HFFc6 (cell line): Measurements from ENCODE around the gene THSD7B. TPM values are rescaled to one million over a fixed set of nuclear protein-coding genes. Genes with fewer than 3 reads are reported as not detected.

Source experiments
- DNase-seq: peaks from one replicate; pipeline ENCODE4 v3.0.0-alpha.2; 2018
- H3K27ac Mint-ChIP-seq: 2 replicates; pipeline ENCODE4 v1.8.0; 2020; ENCODE audit warnings: mild to moderate bottlenecking, mixed read lengths
- H3K27me3 Mint-ChIP-seq: 2 replicates; pipeline ENCODE4 v1.8.0; 2021; ENCODE audit warnings: mild to moderate bottlenecking, moderate library complexity, mixed read lengths; ENCODE audit not compliant: insufficient read depth
- H3K36me3 Mint-ChIP-seq: 2 replicates; pipeline ENCODE4 v1.8.0; 2021; ENCODE audit warnings: low read depth, mixed read lengths
- H3K4me1 Mint-ChIP-seq: 2 replicates; pipeline ENCODE4 v1.8.0; 2020; ENCODE audit warnings: low read depth, mixed read lengths
- H3K4me3 Mint-ChIP-seq: 2 replicates; pipeline ENCODE4 v1.8.0; 2020; ENCODE audit warnings: mild to moderate bottlenecking, moderate library complexity, mixed read lengths
- H3K9me3 Mint-ChIP-seq: 2 replicates; pipeline ENCODE4 v1.8.0; 2020; ENCODE audit warnings: mild to moderate bottlenecking, mixed read lengths
- CTCF ChIP-seq: fragments of 200-600 bp; sonication (generic); IDR thresholded peaks from 2 replicates; pipeline ENCODE4 v1.5.0; 2021; ENCODE audit warnings: antibody characterized with exemption, mild to moderate bottlenecking
- total RNA-seq, 6 experiments: library from RNA; stranded (reverse); fragmentation: NEBNext Ultra II Directional; extraction: Animal tissue kit (Norgen Biotek cat#: 25700); gene quantifications; 2 replicates in 1 of 6; 3 replicates in 5 of 6; pipeline ENCODE4 v1.2.3, GENCODE V29; 2021

Gene THSD7B
- total RNA-seq, 6 experiments from 2014 or later = 0.10 to 0.25 (median 0.22) TPM; not detected in 2

- Mint-ChIP-seq H3K27me3 (no peaks in the 10 kb centered on the region), H3K9me3 (no peaks in the 10 kb centered on the region), H3K27ac (no peak overlapping the region), H3K36me3 (no peaks in the 10 kb centered on the region), H3K4me3 (no peak overlapping the region), H3K4me1 (no peaks in the 10 kb centered on the region)
- DNase-seq = no peak
- TF ChIP-seq CTCF = no peak
Measured at GRCh38 chr2:137036619-137037018, 271.3 kb downstream of the THSD7B start.

DNA sequence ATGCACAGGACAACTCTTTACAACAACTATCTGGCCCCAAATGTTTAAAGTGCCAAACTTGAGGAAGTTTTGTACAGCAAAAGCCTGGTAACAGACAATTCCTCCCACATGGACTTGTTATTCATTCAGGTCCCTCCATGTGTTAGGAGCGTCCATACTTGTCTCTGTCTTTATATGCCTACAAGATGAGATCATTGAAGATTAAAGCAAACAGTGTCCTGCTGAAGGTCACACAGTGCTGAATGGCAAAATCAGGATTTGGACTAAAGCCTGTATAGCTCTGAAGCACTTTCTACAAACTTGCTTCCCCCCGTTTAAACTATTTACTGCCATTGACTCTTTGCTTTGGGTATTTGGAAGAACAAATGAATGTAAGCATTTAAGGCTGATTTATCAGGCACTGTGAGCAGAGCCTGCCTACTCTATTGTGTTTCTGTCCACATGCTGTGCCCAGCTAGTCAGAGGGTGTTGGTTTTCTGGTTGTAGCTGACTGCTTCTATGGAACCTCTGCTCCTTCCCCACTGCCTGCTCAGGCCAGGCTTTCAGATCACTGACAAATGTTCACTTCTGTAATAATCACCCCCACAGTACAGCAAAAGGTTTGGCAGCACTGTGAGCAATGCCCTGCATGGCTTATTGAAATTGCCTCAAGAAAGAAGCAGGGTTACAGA, 274.3 kb downstream of the THSD7B start:
- H3K9me3 Mint-ChIP-seq = no peaks in the 10 kb centered on the region
- H3K4me3 Mint-ChIP-seq = no peak overlapping the region
- no peak overlapping the region for H3K27ac Mint-ChIP-seq
- H3K4me1 Mint-ChIP-seq = no peaks in the 10 kb centered on the region
- no peak for DNase-seq
- H3K27me3 Mint-ChIP-seq = no peaks in the 10 kb centered on the region
- TF ChIP-seq CTCF = no peak
- no peaks in the 10 kb centered on the region for H3K36me3 Mint-ChIP-seq

GRCh38 chr2:137047369-137047768, 282.0 kb downstream of the THSD7B start:
- no peaks in the 10 kb centered on the region for H3K4me1 Mint-ChIP-seq
- TF ChIP-seq CTCF = no peak

GRCh38 chr2:137048455-137048854, 283.1 kb downstream of the THSD7B start:
- Mint-ChIP-seq H3K36me3 (no peaks in the 10 kb centered on the region), H3K4me3 (no peak overlapping the region), H3K27ac (no peak overlapping the region), H3K9me3 (no peaks in the 10 kb centered on the region), H3K27me3 (peaks cover 2% of the 10 kb centered on the region; the same call in 1 of the 2 replicates), H3K4me1 (no peaks in the 10 kb centered on the region)
- no peak for DNase-seq
- no peak for TF ChIP-seq CTCF

More at GRCh38 chr2:137047369-137047768, 282.0 kb downstream of the THSD7B start:
- Mint-ChIP-seq H3K4me3 (no peak overlapping the region), H3K36me3 (no peaks in the 10 kb centered on the region), H3K27ac (no peak overlapping the region), H3K9me3 (no peaks in the 10 kb centered on the region), H3K27me3 (peaks cover 2% of the 10 kb centered on the region; the same call in 1 of the 2 replicates)
- no peak for DNase-seq

- no peak overlapping the region for H3K27ac Mint-ChIP-seq
- TF ChIP-seq CTCF = no peak
Measured at GRCh38 chr2:137049518-137049917, 284.2 kb downstream of the THSD7B start.

More at GRCh38 chr2:137049518-137049917, 284.2 kb downstream of the THSD7B start:
- Mint-ChIP-seq H3K27me3 (peaks cover 2% of the 10 kb centered on the region), H3K4me1 (no peaks in the 10 kb centered on the region), H3K4me3 (no peak overlapping the region), H3K9me3 (no peaks in the 10 kb centered on the region), H3K36me3 (no peaks in the 10 kb centered on the region)
- DNase-seq = no peak
